ENCODE measurements around the gene CLCN7. TPM values are rescaled to one million over a fixed set of nuclear protein-coding genes. Genes with fewer than 3 reads are reported as not detected.

The CLCN7 gene
- polyA plus RNA-seq, 6 donors from 2014 or later = 48.6 to 92.2 (median 61.4) TPM

Other genes starting within 250 kb of the CLCN7 start
- gene TPSG1, start 249.8 kb downstream of the CLCN7 start, polyA plus RNA-seq (ENCODE audit: low read depth in 6 of 6) = not detected
- gene TPSB2, start 244.8 kb downstream of the CLCN7 start, polyA plus RNA-seq (ENCODE audit: low read depth in 6 of 6) = not detected
- not detected for gene TPSAB1, start 234.3 kb downstream of the CLCN7 start, polyA plus RNA-seq (ENCODE audit: low read depth in 6 of 6)
- gene TPSD1, start 219.0 kb downstream of the CLCN7 start, polyA plus RNA-seq (ENCODE audit: low read depth in 6 of 6) = not detected
- gene UBE2I, start 165.4 kb downstream of the CLCN7 start, polyA plus RNA-seq (ENCODE audit: low read depth in 6 of 6) = 100 to 1,000 TPM in 5 of 6 donors, 10 to 100 TPM in 1; 99.5 to 121 (median 114) TPM
- 1 to 10 TPM in 1 of 6 donors, under 1 TPM in 4, not detected in 1; 0.20 to 1.3 (median 0.67) TPM for gene BAIAP3, start 141.4 kb downstream of the CLCN7 start, polyA plus RNA-seq (ENCODE audit: low read depth in 6 of 6)
- gene TSR3, start 123.2 kb downstream of the CLCN7 start, polyA plus RNA-seq (ENCODE audit: low read depth in 6 of 6) = 100 to 1,000 TPM in 3 of 6 donors, 10 to 100 TPM in 3; 87.9 to 103 (median 99.1) TPM
- gene GNPTG, start 123.1 kb downstream of the CLCN7 start, polyA plus RNA-seq (ENCODE audit: low read depth in 6 of 6) = 10 to 100 TPM; 39.7 to 52.1 (median 44.6) TPM
- 10 to 100 TPM in 1 of 6 donors, 1 to 10 TPM in 5; 7.2 to 25.7 (median 9.2) TPM for gene UNKL, start 60.3 kb downstream of the CLCN7 start, polyA plus RNA-seq (ENCODE audit: low read depth in 6 of 6)
- 10 to 100 TPM; 39.8 to 65.5 (median 46.2) TPM for gene UQCC4, start 54.3 kb downstream of the CLCN7 start, polyA plus RNA-seq (ENCODE audit: low read depth in 6 of 6)
- gene PERCC1, start 44.0 kb downstream of the CLCN7 start, polyA plus RNA-seq (ENCODE audit: low read depth in 6 of 6) = not detected
- gene CCDC154, start 30.5 kb downstream of the CLCN7 start, polyA plus RNA-seq (ENCODE audit: low read depth in 6 of 6) = under 1 TPM in 2 of 6 donors, not detected in 4; 0.16 to 0.26 TPM
- not detected for gene PTX4, start 13.9 kb upstream of the CLCN7 start, polyA plus RNA-seq (ENCODE audit: low read depth in 6 of 6)
- 10 to 100 TPM; 17.3 to 37.1 (median 26.3) TPM for gene TELO2, start 18.3 kb upstream of the CLCN7 start, polyA plus RNA-seq (ENCODE audit: low read depth in 6 of 6)
- 10 to 100 TPM in 2 of 6 donors, 1 to 10 TPM in 4; 5.2 to 23.9 (median 6.6) TPM for gene TMEM204, start 58.6 kb upstream of the CLCN7 start, polyA plus RNA-seq (ENCODE audit: low read depth in 6 of 6)
- gene IFT140, start 137.0 kb upstream of the CLCN7 start, polyA plus RNA-seq (ENCODE audit: low read depth in 6 of 6) = 1 to 10 TPM in 5 of 6 donors, not detected in 1; 1.3 to 2.3 (median 2.2) TPM
- gene CRAMP1, start 137.3 kb upstream of the CLCN7 start, polyA plus RNA-seq (ENCODE audit: low read depth in 6 of 6) = 1 to 10 TPM; 1.8 to 6.0 (median 2.2) TPM
- 10 to 100 TPM in 5 of 6 donors, 1 to 10 TPM in 1; 6.8 to 14.4 (median 11.5) TPM for gene JPT2, start 203.3 kb upstream of the CLCN7 start, polyA plus RNA-seq (ENCODE audit: low read depth in 6 of 6)
- gene MAPK8IP3, start 231.2 kb upstream of the CLCN7 start, polyA plus RNA-seq (ENCODE audit: low read depth in 6 of 6) = 10 to 100 TPM in 1 of 6 donors, 1 to 10 TPM in 5; 1.2 to 10.1 (median 2.2) TPM